ENCODE data around the gene TENM4. TPM values are rescaled to one million over a fixed set of nuclear protein-coding genes. Genes with fewer than 3 reads are reported as not detected.
"Not testable (repeated sequence)": the region's sequence is repeated elsewhere in the genome, so short reads cannot be mapped to it uniquely, and the experiment has no call there.

TENM4 gene
- polyA plus RNA-seq, 1 of the 3 experiments (the other 2 are of a cell fraction), result 16.7 TPM

DNA sequence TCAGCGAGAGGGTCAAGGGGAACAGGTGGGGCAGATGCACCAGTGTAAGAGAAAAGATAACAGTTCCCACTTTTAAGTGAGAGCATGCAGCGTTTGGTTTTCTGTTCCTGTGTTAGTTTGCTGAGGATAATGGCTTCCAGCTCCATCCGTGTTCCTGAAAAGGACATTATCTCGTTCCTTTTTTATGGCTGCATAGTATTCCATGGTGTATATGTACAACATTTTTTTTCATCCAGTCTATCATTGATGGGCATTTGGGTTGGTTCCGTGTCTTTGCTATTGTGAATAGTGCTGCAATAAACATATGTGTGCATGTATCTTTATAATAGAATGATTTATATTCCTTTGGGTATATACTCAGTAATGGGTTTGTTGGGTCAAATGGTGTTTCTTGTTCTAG is 218.7 kb downstream of the TENM4 start:
- H3K9me3 ChIP-seq; H3K9me2 ChIP-seq; H3K27ac ChIP-seq (ENCODE audit: low read depth in 2 of 2, low read length in 1 of 2); H4K20me1 ChIP-seq (ENCODE audit: insufficient read depth); H3K36me3 ChIP-seq (replicated peaks in 1 of 2; ENCODE audit: control insufficient read depth in 1 of 2, insufficient read depth in 2 of 2, low read length in 1 of 2); H3K4me2 ChIP-seq; H2AFZ ChIP-seq (ENCODE audit: low read depth); H3K4me3 ChIP-seq (ENCODE audit: low read depth in 2 of 2, low read length in 1 of 2); POLR2A ChIA-PET; H3K79me2 ChIP-seq (ENCODE audit: insufficient read depth); DNase-seq; H3K27me3 ChIP-seq (ENCODE audit: insufficient read depth); H3K9ac ChIP-seq; H3F3A ChIP-seq (replicated peaks; ENCODE audit: insufficient read depth): not testable (repeated sequence)
- 82% methylated on average over 5 of the region's 5 CpGs for WGBS (ENCODE audit: low lambda C conversion rate)
- H3K4me1 ChIP-seq (ENCODE audit: control insufficient read depth in 1 of 2, insufficient read depth in 2 of 2, low read depth in 1 of 2, low read length in 1 of 2), result peaks cover 0 to 12% of the 10 kb centered on the region in 2 experiments; a peak in 1 of 4 replicates
- CTCF ChIA-PET, result interaction anchor here (0.7 kb wide), 1 partner anchor 1090 kb away, joined by 4 read pairs; no protein-coding TSS in a partner anchor

- no peak overlapping the region for H2AFZ ChIP-seq (ENCODE audit: low read depth)
- TF ChIP-seq MAX (IDR thresholded peaks at IDR 0.05; ENCODE audit: low read depth), result no peak
- no peak for TF ChIP-seq TAF1 (IDR thresholded peaks at IDR 0.05; ENCODE audit: borderline replicate concordance, low read depth, low read length)
- no peak for TF ChIP-seq EP300 (IDR thresholded peaks at IDR 0.05; ENCODE audit: borderline replicate concordance in 1 of 2, low read depth in 1 of 2, low read length in 1 of 2)
- no peak for TF ChIP-seq MEF2A (IDR thresholded peaks at IDR 0.05; ENCODE audit: borderline replicate concordance, low read depth)
- TF ChIP-seq TCF12 (IDR thresholded peaks at IDR 0.05), result no peak
- no peak for TF ChIP-seq GABPA (IDR thresholded peaks at IDR 0.05; ENCODE audit: low read depth)
- TF ChIP-seq ELF1 (IDR thresholded peaks at IDR 0.05), result no peak
- no peak for TF ChIP-seq RXRA (IDR thresholded peaks at IDR 0.05; ENCODE audit: borderline replicate concordance, low read depth)
- TF ChIP-seq FOSL2 (IDR thresholded peaks at IDR 0.05; ENCODE audit: borderline replicate concordance, low read depth), result no peak
- TF ChIP-seq RFX5 (IDR thresholded peaks at IDR 0.05; ENCODE audit: low read length), result no peak
- TF ChIP-seq, protein P1, sequence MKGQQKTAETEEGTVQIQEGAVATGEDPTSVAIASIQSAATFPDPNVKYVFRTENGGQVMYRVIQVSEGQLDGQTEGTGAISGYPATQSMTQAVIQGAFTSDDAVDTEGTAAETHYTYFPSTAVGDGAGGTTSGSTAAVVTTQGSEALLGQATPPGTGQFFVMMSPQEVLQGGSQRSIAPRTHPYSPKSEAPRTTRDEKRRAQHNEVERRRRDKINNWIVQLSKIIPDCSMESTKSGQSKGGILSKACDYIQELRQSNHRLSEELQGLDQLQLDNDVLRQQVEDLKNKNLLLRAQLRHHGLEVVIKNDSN (IDR thresholded peaks at IDR 0.05; ENCODE audit: borderline replicate concordance, low read depth), result no peak
- TF ChIP-seq IRF3 (IDR thresholded peaks at IDR 0.05; ENCODE audit: low read depth, low read length), result no peak
- no peak for TF ChIP-seq JUND (IDR thresholded peaks at IDR 0.05)
- no peak for TF ChIP-seq YY1 (IDR thresholded peaks at IDR 0.05; ENCODE audit: low read depth)
- TF ChIP-seq ZBTB33 (IDR thresholded peaks at IDR 0.05; ENCODE audit: borderline replicate concordance, low read depth), result no peak
- no peak for TF ChIP-seq NFIC (IDR thresholded peaks at IDR 0.05; ENCODE audit: borderline replicate concordance)
- no peak for TF ChIP-seq MXI1 (IDR thresholded peaks at IDR 0.05; ENCODE audit: low read depth, low read length)
- no peak for TF ChIP-seq TEAD4 (IDR thresholded peaks at IDR 0.05; ENCODE audit: borderline replicate concordance, insufficient read depth)
- TF ChIP-seq RCOR1 (IDR thresholded peaks at IDR 0.05; ENCODE audit: low read length), result no peak
- 89% methylated on average over 10 of the region's 10 CpGs for WGBS (ENCODE audit: low lambda C conversion rate)
- H4K20me1 ChIP-seq (ENCODE audit: insufficient read depth), result no peaks in the 10 kb centered on the region
- H3K27me3 ChIP-seq (ENCODE audit: insufficient read depth), result no peaks in the 10 kb centered on the region
- no peaks in the 10 kb centered on the region for H3K36me3 ChIP-seq (replicated peaks in 1 of 2; ENCODE audit: control insufficient read depth in 1 of 2, insufficient read depth in 2 of 2, low read length in 1 of 2)
- H3K9ac ChIP-seq, result no peak overlapping the region
- H3K9me2 ChIP-seq, result no peaks in the 10 kb centered on the region
- no peak for DNase-seq
- CTCF ChIA-PET, result interaction anchor here (0.7 kb wide), 1 partner anchor 1090 kb away, joined by 4 read pairs; no protein-coding TSS in a partner anchor
- POLR2A ChIA-PET, result no interaction called here
- no peak overlapping the region for H3K4me3 ChIP-seq (ENCODE audit: low read depth in 2 of 2, low read length in 1 of 2)
- no peak overlapping the region for H3K4me2 ChIP-seq
- H3F3A ChIP-seq (replicated peaks; ENCODE audit: insufficient read depth), result no peaks in the 10 kb centered on the region
- H3K4me1 ChIP-seq (ENCODE audit: control insufficient read depth in 1 of 2, insufficient read depth in 2 of 2, low read depth in 1 of 2, low read length in 1 of 2), result peaks cover 0 to 9% of the 10 kb centered on the region in 2 experiments; a peak in 1 of 4 replicates
- no peaks in the 10 kb centered on the region for H3K9me3 ChIP-seq
- H3K27ac ChIP-seq (ENCODE audit: low read depth in 2 of 2, low read length in 1 of 2), result no peak overlapping the region
- no peaks in the 10 kb centered on the region for H3K79me2 ChIP-seq (ENCODE audit: insufficient read depth)
Observed at GRCh38 chr11:79221444-79222130, 219.2 kb downstream of the TENM4 start.

Data from SK-N-SH (cell line).